PC-3 (cell line): ENCODE data around the gene CGRRF1. TPM values are rescaled to one million over a fixed set of nuclear protein-coding genes. Genes with fewer than 3 reads are reported as not detected.

Experiments
- total RNA-seq: library from RNA; depleted of rRNA; stranded (reverse); fragments of >200 nt; gene quantifications from 2 replicates; pipeline ENCODE4 v1.2.3, GENCODE V29; 2014; rRNA removed

CGRRF1 gene
- total RNA-seq, 1 experiment from 2014 or later = 31.3 TPM

Other genes starting within 250 kb of the CGRRF1 start
- gene CDKN3, start 112.9 kb upstream of the CGRRF1 start, total RNA-seq = 354 and 434 TPM in 2 replicates
- gene CNIH1, start 68.5 kb upstream of the CGRRF1 start, total RNA-seq = 139 and 194 TPM in 2 replicates
- 45.2 and 85.2 TPM in 2 replicates for gene GMFB, start 20.9 kb upstream of the CGRRF1 start, total RNA-seq
- 42.9 and 45.2 TPM in 2 replicates for gene SAMD4A, start 57.2 kb downstream of the CGRRF1 start, total RNA-seq